Lower lobe of right lung (tissue), 2 donors: ENCODE data around the gene IMP4. TPM values are rescaled to one million over a fixed set of nuclear protein-coding genes. Genes with fewer than 3 reads are reported as not detected.

Source experiments
- ATAC-seq, 2 donors: fragments of 200-7000 bp; cut with Tn5 transposase; one replicate each; pipeline ENCODE4 v1.9.1; 2020 to 2022; ENCODE audit warnings: mild to moderate bottlenecking in 2 of 2, moderate library complexity in 2 of 2
- DNase-seq: peaks from one replicate; pipeline ENCODE4 v3.0.0-alpha.2; 2020
- H3K27ac ChIP-seq: fragments of 200-600 bp; one replicate; pipeline ENCODE4 v1.8.0; 2022
- H3K27me3 ChIP-seq: fragments of 200-600 bp; one replicate; pipeline ENCODE4 v1.8.0; 2022; ENCODE audit warnings: low read depth
- H3K36me3 ChIP-seq: fragments of 200-600 bp; one replicate; pipeline ENCODE4 v1.8.0; 2022; ENCODE audit warnings: mild to moderate bottlenecking
- H3K4me1 ChIP-seq: fragments of 200-600 bp; one replicate; pipeline ENCODE4 v1.8.0; 2022
- H3K4me3 ChIP-seq: fragments of 200-600 bp; one replicate; pipeline ENCODE4 v1.8.0; 2022; ENCODE audit warnings: mild to moderate bottlenecking
- H3K9me3 ChIP-seq: fragments of 200-600 bp; one replicate; pipeline ENCODE4 v1.8.0; 2022
- intact Hi-C: fragments of 100-400 bp; cut with DNase I; formaldehyde crosslinking; loops from one replicate; pipeline ENCODE4 v1.11.0; 2022
- total RNA-seq: library from RNA; stranded (reverse); fragmentation: NEBNext Ultra II Directional; extraction: Animal tissue kit (Norgen Biotek cat#: 25700); gene quantifications from one replicate; pipeline ENCODE4 v1.2.1, GENCODE V29; 2021
- TF ChIP-seq, protein P1 (sequence below): fragments of 200-600 bp; IDR thresholded peaks from one replicate; pipeline ENCODE4 v1.8.0; 2022; ENCODE audit warnings: antibody characterized with exemption, mild to moderate bottlenecking
- donor health status: DM: no; HTN: yes; CAD: no; lungs with severe emphysema.

IMP4 gene
- total RNA-seq, 1 donor from 2014 or later, result 55.9 TPM

DNA sequence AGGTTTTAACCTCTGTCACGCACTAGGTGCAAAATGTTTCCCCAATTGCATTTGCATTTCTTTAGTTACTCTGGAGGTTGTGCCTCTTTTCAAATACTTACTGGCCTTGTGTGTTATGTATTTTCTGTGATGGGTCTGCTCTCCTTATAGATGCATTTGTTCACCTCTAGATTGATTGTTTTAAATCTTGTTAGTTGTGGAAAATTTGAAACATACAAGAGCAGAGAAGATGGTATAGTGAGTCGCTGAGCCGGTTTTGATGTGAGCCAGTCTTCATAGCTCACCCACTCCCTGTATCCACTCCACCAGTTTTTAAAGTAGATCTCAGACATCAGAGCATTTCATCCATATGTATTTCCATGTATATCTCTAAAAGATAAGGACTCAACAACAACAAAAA, 6.5 kb downstream of the IMP4 start:
- ATAC-seq, result no peak
- no peak for DNase-seq
- Histone ChIP-seq H3K4me3 (no peak overlapping the region), H3K36me3 (peaks cover 48% of the 10 kb centered on the region), H3K27me3 (no peaks in the 10 kb centered on the region), H3K4me1 (peaks cover 16% of the 10 kb centered on the region), H3K27ac (no peak overlapping the region), H3K9me3 (no peaks in the 10 kb centered on the region)
- intact Hi-C loops, result no loop called here
- TF ChIP-seq, protein P1, sequence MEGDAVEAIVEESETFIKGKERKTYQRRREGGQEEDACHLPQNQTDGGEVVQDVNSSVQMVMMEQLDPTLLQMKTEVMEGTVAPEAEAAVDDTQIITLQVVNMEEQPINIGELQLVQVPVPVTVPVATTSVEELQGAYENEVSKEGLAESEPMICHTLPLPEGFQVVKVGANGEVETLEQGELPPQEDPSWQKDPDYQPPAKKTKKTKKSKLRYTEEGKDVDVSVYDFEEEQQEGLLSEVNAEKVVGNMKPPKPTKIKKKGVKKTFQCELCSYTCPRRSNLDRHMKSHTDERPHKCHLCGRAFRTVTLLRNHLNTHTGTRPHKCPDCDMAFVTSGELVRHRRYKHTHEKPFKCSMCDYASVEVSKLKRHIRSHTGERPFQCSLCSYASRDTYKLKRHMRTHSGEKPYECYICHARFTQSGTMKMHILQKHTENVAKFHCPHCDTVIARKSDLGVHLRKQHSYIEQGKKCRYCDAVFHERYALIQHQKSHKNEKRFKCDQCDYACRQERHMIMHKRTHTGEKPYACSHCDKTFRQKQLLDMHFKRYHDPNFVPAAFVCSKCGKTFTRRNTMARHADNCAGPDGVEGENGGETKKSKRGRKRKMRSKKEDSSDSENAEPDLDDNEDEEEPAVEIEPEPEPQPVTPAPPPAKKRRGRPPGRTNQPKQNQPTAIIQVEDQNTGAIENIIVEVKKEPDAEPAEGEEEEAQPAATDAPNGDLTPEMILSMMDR, result no peak

DNA sequence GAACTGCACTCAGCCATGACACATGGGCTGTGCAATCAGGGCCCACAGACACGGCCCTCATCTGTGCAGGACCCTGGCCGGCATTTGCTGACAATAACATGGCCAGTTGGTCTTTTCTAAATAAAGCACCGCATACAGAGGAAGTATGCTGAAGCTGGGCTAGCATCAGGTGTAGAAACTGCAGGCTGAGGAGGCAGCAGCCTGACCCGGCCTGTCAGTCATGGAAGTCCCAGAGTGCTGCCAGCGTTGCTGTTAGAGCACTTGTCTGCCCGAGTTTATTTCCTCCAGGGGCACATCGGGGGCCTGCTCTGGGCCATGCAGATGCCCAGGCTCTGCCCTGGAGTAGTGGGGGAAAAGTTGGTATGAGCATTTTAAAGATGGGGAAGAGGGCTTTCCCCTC, 9.0 kb downstream of the IMP4 start:
- TF ChIP-seq, protein P1, result no peak
- H3K36me3 ChIP-seq, result peaks cover 23% of the 10 kb centered on the region
- no peaks in the 10 kb centered on the region for H3K9me3 ChIP-seq
- DNase-seq, result no peak
- no peaks in the 10 kb centered on the region for H3K27me3 ChIP-seq
- intact Hi-C loops, result no loop called here
- peak overlapping the region; percentile 49 for H3K27ac ChIP-seq
- ATAC-seq, result no peak
- H3K4me1 ChIP-seq, result peaks cover 29% of the 10 kb centered on the region
- no peak overlapping the region for H3K4me3 ChIP-seq

DNA sequence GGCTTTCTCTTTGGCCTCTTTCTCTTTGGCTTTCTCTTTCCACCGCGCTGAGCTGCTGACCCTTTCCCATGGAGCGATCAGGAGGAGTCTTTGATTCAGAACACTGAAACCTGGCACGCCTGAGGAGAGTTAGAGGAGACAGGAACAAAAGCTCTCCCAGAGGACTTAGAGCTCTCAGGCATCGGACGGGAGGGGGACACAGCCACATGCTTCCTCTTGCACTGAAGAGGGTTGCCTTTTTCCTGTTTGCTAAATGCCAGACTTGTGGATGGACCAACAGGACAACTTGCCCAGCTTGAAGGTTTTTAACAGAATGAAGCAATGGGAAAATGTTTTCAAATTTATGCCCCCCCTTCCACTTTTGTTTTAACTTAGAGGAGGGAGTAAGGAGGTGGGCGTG, 9.5 kb downstream of the IMP4 start:
- H3K4me1 ChIP-seq, result peaks cover 34% of the 10 kb centered on the region
- no peak for DNase-seq
- H3K27me3 ChIP-seq, result no peaks in the 10 kb centered on the region
- no peaks in the 10 kb centered on the region for H3K9me3 ChIP-seq
- ATAC-seq, result no peak
- H3K27ac ChIP-seq, result peak overlapping the region; percentile 49
- TF ChIP-seq, protein P1, result no peak
- H3K4me3 ChIP-seq, result no peak overlapping the region
- peaks cover 18% of the 10 kb centered on the region for H3K36me3 ChIP-seq
- intact Hi-C loops, result no loop called here

DNA sequence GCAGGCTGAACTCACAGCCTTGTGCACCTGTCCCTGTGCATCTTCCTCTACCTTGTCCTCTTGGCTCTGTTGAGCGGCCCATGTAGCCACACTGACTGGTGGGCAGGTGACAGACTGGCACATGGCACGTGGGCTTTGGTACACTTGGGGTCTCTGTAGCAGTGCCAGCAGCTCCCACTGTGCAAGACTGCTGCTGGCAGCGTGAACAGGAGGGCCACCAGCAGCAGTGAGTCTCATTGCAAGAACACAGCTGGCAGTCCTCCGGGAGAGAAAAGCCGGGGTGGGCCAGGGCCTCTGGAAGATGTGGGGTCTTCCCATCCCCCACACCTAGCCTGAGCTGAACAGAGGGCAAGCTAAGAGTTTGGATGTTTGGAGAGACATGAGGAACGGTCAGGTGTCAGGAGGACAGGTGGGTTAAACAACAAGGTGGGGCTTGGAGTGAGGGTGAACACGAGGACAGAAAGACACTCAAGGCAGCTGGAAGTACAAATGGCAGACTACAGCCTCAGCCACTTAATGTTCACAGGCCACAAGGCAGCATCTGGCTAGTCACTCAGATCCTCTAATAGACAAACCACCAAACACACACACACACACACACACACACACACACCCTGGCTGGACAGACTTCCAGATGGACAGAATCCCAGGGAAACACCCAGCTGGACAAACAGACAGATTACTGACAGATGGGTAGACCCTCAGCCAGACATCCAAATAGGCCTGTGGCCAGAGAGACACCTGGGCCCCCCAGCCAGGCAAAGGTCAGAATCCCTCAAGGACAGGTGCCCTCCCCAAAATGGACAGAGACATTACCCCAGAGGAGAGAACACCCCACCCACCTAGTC, 10.8 kb downstream of the IMP4 start:
- H3K9me3 ChIP-seq, result no peaks in the 10 kb centered on the region
- no peaks in the 10 kb centered on the region for H3K27me3 ChIP-seq
- DNase-seq (no peak), ATAC-seq (no peak)
- intact Hi-C loops, result no loop called here
- peaks cover 5% of the 10 kb centered on the region for H3K36me3 ChIP-seq
- H3K27ac ChIP-seq, result peak overlapping the region; percentile 6
- H3K4me1 ChIP-seq, result peaks cover 34% of the 10 kb centered on the region
- no peak overlapping the region for H3K4me3 ChIP-seq
- TF ChIP-seq, protein P1, result no peak

DNA sequence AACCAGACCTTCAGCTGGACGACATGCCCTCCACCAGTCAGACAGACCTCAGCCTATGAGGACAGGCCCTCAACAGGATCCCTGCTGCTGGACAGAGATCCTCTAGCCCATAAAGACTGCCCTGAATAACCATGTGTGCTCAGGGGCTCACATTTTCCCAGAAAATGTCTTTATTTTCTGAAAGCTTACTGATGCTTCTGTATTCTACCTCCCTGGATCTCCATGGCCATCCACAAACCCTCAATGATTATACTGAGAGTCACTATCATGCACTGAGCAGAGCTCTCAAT, 11.4 kb downstream of the IMP4 start:
- Histone ChIP-seq H3K27me3 (no peaks in the 10 kb centered on the region), H3K27ac (no peak overlapping the region), H3K36me3 (no peaks in the 10 kb centered on the region), H3K4me3 (no peak overlapping the region), H3K4me1 (peaks cover 34% of the 10 kb centered on the region), H3K9me3 (no peaks in the 10 kb centered on the region)
- no peak for ATAC-seq
- no peak for DNase-seq
- intact Hi-C loops, result no loop called here
- TF ChIP-seq, protein P1, result no peak
